Prostate gland (tissue), 2 donors: ENCODE measurements around the gene C1orf35. TPM values are rescaled to one million over a fixed set of nuclear protein-coding genes. Genes with fewer than 3 reads are reported as not detected.
A peak's percentile ranks its signal among the peaks of the same experiment; 100 is the strongest.

Experiments
- DNase-seq: peaks from one replicate; pipeline ENCODE4 v3.0.0-alpha.2; 2019; ENCODE audit warnings: low spot score
- H3K27ac ChIP-seq, 2 donors: fragments of 200-600 bp; sonication (generic); 2 replicates each; pipeline ENCODE4 v1.5.1; 2017 to 2019
- H3K27me3 ChIP-seq: fragments of 200-600 bp; sonication (generic); replicated peaks from 2 replicates; pipeline ENCODE4 v1.5.1; 2019; ENCODE audit not compliant: insufficient read depth
- H3K36me3 ChIP-seq, 2 donors: fragments of 200-600 bp; sonication (generic); 1 replicate in 1 of 2; 2 replicates in 1 of 2; pipeline versions ENCODE4 v1.5.1 to v1.8.1; 2017 to 2019
- H3K4me1 ChIP-seq: fragments of 200-600 bp; sonication (generic); replicated peaks from 2 replicates; pipeline ENCODE4 v1.5.1; 2019
- H3K4me3 ChIP-seq, 2 donors: fragments of 200-600 bp; sonication (generic); 2 replicates each; pipeline ENCODE4 v1.5.1; 2017 to 2019
- H3K9me3 ChIP-seq: fragments of 200-600 bp; sonication (generic); 2 replicates; pipeline ENCODE4 v1.5.1; 2017
- POLR2A ChIP-seq: fragments of 450-650 bp; IDR thresholded peaks from one replicate; pipeline ENCODE4 v1.6.1; 2016; ENCODE audit warnings: antibody characterized with exemption, mild to moderate bottlenecking
- POLR2AphosphoS5 ChIP-seq: sonication (generic); formaldehyde crosslinking; IDR thresholded peaks from one replicate; pipeline ENCODE4 v1.6.1; 2017; ENCODE audit warnings: antibody characterized with exemption
- WGBS: methylation state at CpG from one replicate; pipeline ENCODE4 v1.1.5; 2018; 5-methylcytosine and 5-hydroxymethylcytosine counted together
- intact Hi-C: fragments of 100-400 bp; cut with DNase I; formaldehyde crosslinking; loops from one replicate; pipeline ENCODE4 v1.14.2; 2022
- total RNA-seq, 2 donors: library from RNA; depleted of rRNA; stranded (reverse); fragments of >200 nt; gene quantifications; one replicate each; pipeline ENCODE4 v1.1.0, GENCODE V29; 2016
- TF ChIP-seq, protein P1 (sequence below), 4 experiments: fragments of 200-600 bp in 2 of 4; fragments of 450-650 bp in 2 of 4; sonication (generic) in 2 of 4; IDR thresholded peaks; 1 replicate in 3 of 4; 2 replicates in 1 of 4; pipeline ENCODE4 v1.5.1; 2016 to 2019; ENCODE audit warnings: antibody characterized with exemption in 4 of 4, mild to moderate bottlenecking in 2 of 4, moderate library complexity in 2 of 4

The C1orf35 gene
- total RNA-seq, 2 donors from 2014 or later: 23.5 TPM

DNA sequence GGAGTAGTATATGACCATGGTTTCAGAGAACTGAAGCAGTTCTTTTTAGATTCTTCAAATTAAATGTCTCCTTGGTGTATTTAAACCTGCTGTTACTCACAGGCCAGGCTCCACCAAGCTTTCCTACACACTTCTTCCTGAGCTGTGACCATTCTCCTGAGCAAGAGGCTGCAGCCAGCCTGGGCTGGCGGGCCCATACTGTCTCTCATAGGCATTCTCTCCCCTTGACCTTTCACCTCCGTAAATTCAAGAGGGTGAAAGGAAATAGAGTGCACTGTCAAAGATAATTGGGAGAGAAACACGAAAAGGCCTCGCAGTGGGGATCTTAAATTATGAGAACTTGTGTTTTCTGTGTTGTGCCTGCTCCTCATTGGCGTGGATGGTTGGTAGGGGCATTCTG is 18.3 kb downstream of the C1orf35 start:
- Histone ChIP-seq H3K27ac (no peak overlapping the region), H3K4me3 (peak overlapping the region in 1 of 2 donors; percentile 100), H3K27me3 (no peaks in the 10 kb centered on the region), H3K4me1 (peaks cover 56% of the 10 kb centered on the region), H3K9me3 (no peaks in the 10 kb centered on the region), H3K36me3 (no peaks in the 10 kb centered on the region)
- intact Hi-C loops: loop anchor here (5.0 to 10.0 kb wide), 2 partner anchors 137 to 320 kb away; partner anchors contain the start of gene WNT9A
- TF ChIP-seq, protein P1, sequence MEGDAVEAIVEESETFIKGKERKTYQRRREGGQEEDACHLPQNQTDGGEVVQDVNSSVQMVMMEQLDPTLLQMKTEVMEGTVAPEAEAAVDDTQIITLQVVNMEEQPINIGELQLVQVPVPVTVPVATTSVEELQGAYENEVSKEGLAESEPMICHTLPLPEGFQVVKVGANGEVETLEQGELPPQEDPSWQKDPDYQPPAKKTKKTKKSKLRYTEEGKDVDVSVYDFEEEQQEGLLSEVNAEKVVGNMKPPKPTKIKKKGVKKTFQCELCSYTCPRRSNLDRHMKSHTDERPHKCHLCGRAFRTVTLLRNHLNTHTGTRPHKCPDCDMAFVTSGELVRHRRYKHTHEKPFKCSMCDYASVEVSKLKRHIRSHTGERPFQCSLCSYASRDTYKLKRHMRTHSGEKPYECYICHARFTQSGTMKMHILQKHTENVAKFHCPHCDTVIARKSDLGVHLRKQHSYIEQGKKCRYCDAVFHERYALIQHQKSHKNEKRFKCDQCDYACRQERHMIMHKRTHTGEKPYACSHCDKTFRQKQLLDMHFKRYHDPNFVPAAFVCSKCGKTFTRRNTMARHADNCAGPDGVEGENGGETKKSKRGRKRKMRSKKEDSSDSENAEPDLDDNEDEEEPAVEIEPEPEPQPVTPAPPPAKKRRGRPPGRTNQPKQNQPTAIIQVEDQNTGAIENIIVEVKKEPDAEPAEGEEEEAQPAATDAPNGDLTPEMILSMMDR (IDR thresholded peaks at IDR 0.05): no peak
- TF ChIP-seq POLR2AphosphoS5 (no peak), POLR2A (no peak)
- no peak for DNase-seq
- 51% methylated on average over 5 of the region's 5 CpGs for WGBS

DNA sequence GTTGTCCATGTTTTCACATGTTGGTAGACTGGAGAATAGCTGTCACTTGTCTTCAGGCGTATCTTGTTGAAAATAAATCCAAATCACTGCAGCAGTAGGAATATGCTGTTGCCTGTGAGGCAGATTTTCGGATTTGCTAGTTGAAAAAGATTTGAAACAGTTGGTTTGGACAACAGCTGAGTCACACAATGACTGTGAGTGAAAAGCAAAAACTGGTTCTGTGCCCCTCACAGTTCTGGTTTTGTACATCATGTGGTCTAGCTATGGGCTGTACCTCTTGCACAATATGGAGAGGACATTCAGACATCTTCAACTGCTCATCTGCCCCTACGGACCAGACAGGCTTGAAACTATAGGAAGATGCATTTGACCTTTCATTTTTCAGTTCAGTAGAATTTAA is 18.8 kb downstream of the C1orf35 start:
- no peak for DNase-seq
- H3K27me3 ChIP-seq: no peaks in the 10 kb centered on the region
- intact Hi-C loops: loop anchor here (5.0 to 10.0 kb wide), 2 partner anchors 137 to 320 kb away; partner anchors contain the start of gene WNT9A
- no peaks in the 10 kb centered on the region for H3K9me3 ChIP-seq
- H3K4me3 ChIP-seq: peak overlapping the region; percentile 95 to 100
- H3K27ac ChIP-seq: peak overlapping the region; percentile 98 to 100
- no peaks in the 10 kb centered on the region for H3K36me3 ChIP-seq
- H3K4me1 ChIP-seq: peaks cover 51% of the 10 kb centered on the region
- TF ChIP-seq, protein P1 (IDR thresholded peaks at IDR 0.05): no peak
- TF ChIP-seq POLR2A (peak; percentile 20), POLR2AphosphoS5 (peak; percentile 14)
- 18% methylated on average over 3 of the region's 3 CpGs for WGBS

DNA sequence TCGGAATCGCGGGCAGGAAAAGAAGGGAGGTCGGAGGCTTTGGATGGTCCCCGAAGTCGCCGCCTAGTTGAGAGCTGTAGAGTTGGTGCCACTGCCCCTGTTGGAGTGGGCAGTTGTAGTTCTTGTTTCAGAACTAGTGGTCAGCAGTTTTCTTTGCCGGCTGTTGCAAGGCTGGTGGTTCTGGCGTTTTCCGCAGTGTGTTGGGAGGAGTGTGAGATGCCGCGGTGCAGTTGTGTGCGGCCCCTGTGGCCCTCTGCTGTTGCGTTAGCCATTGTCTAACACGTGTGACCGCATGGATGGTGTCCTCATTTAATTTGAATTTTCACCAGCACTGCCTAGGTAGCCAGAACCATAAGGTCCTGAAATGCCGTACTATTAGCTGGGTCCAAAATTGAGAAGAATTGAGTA is 19.2 kb downstream of the C1orf35 start:
- H3K9me3 ChIP-seq: no peaks in the 10 kb centered on the region
- peaks cover 47% of the 10 kb centered on the region for H3K4me1 ChIP-seq
- H3K4me3 ChIP-seq: peak overlapping the region; percentile 95 to 100
- no peaks in the 10 kb centered on the region for H3K36me3 ChIP-seq
- H3K27ac ChIP-seq: peak overlapping the region; percentile 98 to 100
- TF ChIP-seq POLR2AphosphoS5: no peak
- no peak for DNase-seq
- intact Hi-C loops: loop anchor here (2.0 to 10.0 kb wide), 3 partner anchors 25 to 319 kb away; partner anchors contain the start of genes MRPL55 and WNT9A
- WGBS: 3% methylated on average over 17 of the region's 17 CpGs
- H3K27me3 ChIP-seq: no peaks in the 10 kb centered on the region

DNA sequence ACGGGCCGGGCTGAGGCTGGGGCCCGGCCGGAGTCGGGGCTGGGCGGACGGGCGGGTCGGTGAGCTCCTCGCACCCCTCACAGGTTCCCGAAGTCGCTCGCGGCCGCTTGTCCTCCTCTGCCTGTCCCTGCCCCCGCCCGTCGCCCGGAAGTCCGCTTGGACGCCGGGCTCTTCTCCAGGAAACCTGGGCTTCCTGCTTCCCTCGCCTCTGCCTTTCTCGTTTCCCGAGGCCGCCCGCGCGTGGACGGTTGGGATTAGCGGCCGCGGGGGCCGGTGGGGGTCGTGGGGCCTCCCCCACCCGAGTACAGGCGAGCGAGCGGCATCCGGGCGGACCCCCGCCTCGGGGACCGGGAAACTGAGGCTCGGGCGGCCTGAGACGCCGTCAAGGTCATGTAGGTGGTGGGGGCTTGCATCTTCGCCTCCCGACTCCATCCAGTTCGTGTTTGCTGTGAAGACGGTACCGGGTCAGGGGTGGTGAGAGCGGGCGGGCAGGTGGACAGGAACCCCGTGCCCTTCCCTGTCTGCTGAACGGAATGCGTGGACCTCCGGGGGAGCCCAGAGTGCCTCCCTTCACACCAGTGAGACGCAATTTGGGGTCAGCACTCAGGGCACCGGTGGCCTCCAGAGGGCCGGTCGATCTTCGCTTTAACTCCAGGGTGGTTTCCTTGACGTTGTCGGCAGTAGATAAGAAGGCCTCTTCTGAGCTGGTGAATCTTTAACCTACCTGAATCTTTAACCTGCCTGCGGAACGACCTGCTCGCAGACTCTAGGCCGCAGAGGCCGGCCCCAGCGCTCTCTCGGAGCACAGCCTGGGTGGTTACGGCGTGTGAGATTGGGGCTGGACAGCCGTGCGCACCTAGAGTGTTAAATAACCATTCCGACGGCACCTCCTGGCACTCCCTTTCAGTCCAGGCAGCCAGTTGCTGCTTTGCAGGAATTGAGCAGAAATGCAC is 19.9 kb downstream of the C1orf35 start:
- TF ChIP-seq, protein P1 (IDR thresholded peaks at IDR 0.05): no peak
- no peak for TF ChIP-seq POLR2AphosphoS5
- no peak for TF ChIP-seq POLR2A
- H3K36me3 ChIP-seq: no peaks in the 10 kb centered on the region
- 1% methylated on average over 76 of the region's 79 CpGs for WGBS
- peak overlapping the region; percentile 98 to 100 for H3K27ac ChIP-seq
- H3K9me3 ChIP-seq: no peaks in the 10 kb centered on the region
- H3K4me3 ChIP-seq: peak overlapping the region; percentile 95 to 100
- intact Hi-C loops: loop anchor here (2.0 to 10.0 kb wide), 3 partner anchors 26 to 318 kb away; partner anchors contain the start of genes MRPL55 and WNT9A
- H3K27me3 ChIP-seq: no peaks in the 10 kb centered on the region
- H3K4me1 ChIP-seq: peaks cover 40% of the 10 kb centered on the region
- DNase-seq: peak; percentile 44

DNA sequence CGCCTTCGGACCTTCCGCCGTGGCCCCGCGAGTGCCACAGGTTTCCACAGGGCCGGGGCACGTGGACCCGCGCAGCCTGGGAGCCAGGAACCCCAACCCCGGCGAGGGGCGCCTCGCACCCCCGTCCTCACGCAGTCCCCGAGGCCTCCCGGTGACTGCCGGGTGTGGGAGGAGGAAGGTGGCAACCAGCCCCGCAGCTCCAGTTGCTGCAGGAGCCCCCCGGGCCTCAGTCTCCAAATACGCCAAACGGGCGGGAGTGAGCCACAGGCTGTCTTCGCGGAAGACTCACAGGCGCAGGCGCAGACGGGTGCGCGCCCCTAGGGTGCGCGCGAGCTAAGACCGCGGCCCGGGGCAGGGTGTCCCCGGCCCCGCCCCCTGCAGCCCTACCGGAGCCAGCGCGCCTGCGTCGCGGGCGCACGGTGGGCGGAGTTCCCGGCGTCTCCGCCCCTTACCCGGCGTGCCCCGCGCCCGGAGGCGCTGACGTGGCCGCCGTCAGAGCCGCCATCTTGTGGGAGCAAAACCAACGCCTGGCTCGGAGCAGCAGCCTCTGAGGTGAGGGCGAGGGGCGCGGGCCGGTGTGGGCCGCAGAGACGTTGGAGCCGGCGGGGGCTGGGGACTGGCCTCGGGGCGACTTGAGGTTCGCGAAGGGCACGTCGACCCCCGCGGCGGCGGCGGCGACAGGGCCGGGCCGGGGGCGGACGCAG is 20.8 kb downstream of the C1orf35 start, which contains the start of gene ARF1:
Gene ARF1 (plus strand): TSS at position 495 of the 704 bp plus-strand sequence. CDS start 14,407 bp downstream, outside the sequence.
- H3K9me3 ChIP-seq: no peaks in the 10 kb centered on the region
- under 1% methylated on average over 58 of the region's 87 CpGs for WGBS
- H3K27me3 ChIP-seq: no peaks in the 10 kb centered on the region
- DNase-seq: peak; percentile 92
- H3K27ac ChIP-seq: peak within 1 kb of the TSS; percentile 98 to 100
- TF ChIP-seq POLR2AphosphoS5: peak; percentile 81
- peak; percentile 91 for TF ChIP-seq POLR2A
- TF ChIP-seq, protein P1 (IDR thresholded peaks at IDR 0.05): peak in 3 of 4 experiments; percentile 30 to 66 (median 57)
- H3K4me3 ChIP-seq: peak within 1 kb of the TSS; percentile 95 to 100
- H3K4me1 ChIP-seq: peaks cover 32% of the 10 kb centered on the region
- H3K36me3 ChIP-seq: no peaks in the 10 kb centered on the region
- intact Hi-C loops: loop anchor here (2.0 to 10.0 kb wide), 3 partner anchors 26 to 318 kb away; partner anchors contain the start of genes MRPL55 and WNT9A
